Measurements from ENCODE around the gene IFT81. TPM values are rescaled to one million over a fixed set of nuclear protein-coding genes. Genes with fewer than 3 reads are reported as not detected.

The IFT81 gene
- total and polyA plus RNA-seq, 2 of the 13 experiments (the other 11 are each of a cell fraction or from before 2014, with no cell fraction given), result 4.2 to 13.0 TPM

DNA sequence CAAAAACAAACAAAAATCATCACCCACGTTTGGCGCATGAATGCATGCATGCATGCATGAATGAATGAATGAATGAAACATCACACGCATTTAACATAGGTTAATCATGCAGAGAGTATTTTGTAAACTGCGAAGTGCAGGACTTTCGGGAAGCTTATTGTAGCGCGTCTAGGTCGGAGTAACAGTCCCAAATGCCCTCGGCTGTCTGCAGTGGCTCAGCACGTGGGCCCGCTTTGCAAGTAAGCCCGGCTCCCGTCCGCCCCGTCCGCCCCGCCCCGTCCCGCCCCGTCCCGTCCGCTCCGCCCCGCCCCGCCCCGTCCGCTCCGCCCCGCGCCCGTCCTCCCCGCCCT lies 263 bp upstream of the IFT81 start (continued):
- TF ChIP-seq SP4 (CRISPR knock-in tag; IDR thresholded peaks at IDR 0.05) (peak; percentile 86), ZNF616 (CRISPR knock-in tag; IDR thresholded peaks at IDR 0.05; ENCODE audit: low read depth) (0 out of 2 replicates have a peak, but pooled peaks have one; percentile 62), ZNF331 (CRISPR knock-in tag; IDR thresholded peaks at IDR 0.05) (0 out of 2 replicates have a peak, but pooled peaks have one; percentile 26), ZNF260 (CRISPR knock-in tag; IDR thresholded peaks at IDR 0.05; ENCODE audit: borderline replicate concordance, low read depth) (no peak), EEA1 (CRISPR knock-in tag; IDR thresholded peaks at IDR 0.05; ENCODE audit: borderline replicate concordance) (no peak), ZNF703 (CRISPR knock-in tag; IDR thresholded peaks at IDR 0.05; ENCODE audit: borderline replicate concordance) (no peak), ATF7-NPFF (CRISPR knock-in tag; IDR thresholded peaks at IDR 0.05; ENCODE audit: low read depth) (peak; percentile 46; the same call in 1 of the 2 replicates), PHF20 (CRISPR knock-in tag; IDR thresholded peaks at IDR 0.05) (no peak), HOXD1 (CRISPR knock-in tag; IDR thresholded peaks at IDR 0.05) (no peak), RARG (CRISPR knock-in tag; IDR thresholded peaks at IDR 0.05; ENCODE audit: low read depth) (no peak), ZFP37 (CRISPR knock-in tag; IDR thresholded peaks at IDR 0.05; ENCODE audit: borderline replicate concordance) (no peak), ZNF138 (CRISPR knock-in tag; IDR thresholded peaks at IDR 0.05; ENCODE audit: low read depth) (no peak), ZSCAN9 (CRISPR knock-in tag; IDR thresholded peaks at IDR 0.05; ENCODE audit: borderline replicate concordance) (no peak), BRCA1 (CRISPR knock-in tag; IDR thresholded peaks at IDR 0.05) (no peak), SALL1 (CRISPR knock-in tag; IDR thresholded peaks at IDR 0.05) (peak; percentile 19; the same call in 1 of the 2 replicates), MTA1 (CRISPR knock-in tag; IDR thresholded peaks at IDR 0.05; ENCODE audit: borderline replicate concordance) (no peak), TBP (CRISPR knock-in tag; IDR thresholded peaks at IDR 0.05) (no peak)
- TF ChIP-seq, protein P1, sequence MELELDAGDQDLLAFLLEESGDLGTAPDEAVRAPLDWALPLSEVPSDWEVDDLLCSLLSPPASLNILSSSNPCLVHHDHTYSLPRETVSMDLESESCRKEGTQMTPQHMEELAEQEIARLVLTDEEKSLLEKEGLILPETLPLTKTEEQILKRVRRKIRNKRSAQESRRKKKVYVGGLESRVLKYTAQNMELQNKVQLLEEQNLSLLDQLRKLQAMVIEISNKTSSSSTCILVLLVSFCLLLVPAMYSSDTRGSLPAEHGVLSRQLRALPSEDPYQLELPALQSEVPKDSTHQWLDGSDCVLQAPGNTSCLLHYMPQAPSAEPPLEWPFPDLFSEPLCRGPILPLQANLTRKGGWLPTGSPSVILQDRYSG (CRISPR knock-in tag; IDR thresholded peaks at IDR 0.05), result no peak
- TF ChIP-seq, protein P2, sequence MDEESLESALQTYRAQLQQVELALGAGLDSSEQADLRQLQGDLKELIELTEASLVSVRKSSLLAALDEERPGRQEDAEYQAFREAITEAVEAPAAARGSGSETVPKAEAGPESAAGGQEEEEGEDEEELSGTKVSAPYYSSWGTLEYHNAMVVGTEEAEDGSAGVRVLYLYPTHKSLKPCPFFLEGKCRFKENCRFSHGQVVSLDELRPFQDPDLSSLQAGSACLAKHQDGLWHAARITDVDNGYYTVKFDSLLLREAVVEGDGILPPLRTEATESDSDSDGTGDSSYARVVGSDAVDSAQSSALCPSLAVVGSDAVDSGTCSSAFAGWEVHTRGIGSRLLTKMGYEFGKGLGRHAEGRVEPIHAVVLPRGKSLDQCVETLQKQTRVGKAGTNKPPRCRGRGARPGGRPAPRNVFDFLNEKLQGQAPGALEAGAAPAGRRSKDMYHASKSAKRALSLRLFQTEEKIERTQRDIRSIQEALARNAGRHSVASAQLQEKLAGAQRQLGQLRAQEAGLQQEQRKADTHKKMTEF (CRISPR knock-in tag; IDR thresholded peaks at IDR 0.05), result no peak
- TF ChIP-seq, protein P3, sequence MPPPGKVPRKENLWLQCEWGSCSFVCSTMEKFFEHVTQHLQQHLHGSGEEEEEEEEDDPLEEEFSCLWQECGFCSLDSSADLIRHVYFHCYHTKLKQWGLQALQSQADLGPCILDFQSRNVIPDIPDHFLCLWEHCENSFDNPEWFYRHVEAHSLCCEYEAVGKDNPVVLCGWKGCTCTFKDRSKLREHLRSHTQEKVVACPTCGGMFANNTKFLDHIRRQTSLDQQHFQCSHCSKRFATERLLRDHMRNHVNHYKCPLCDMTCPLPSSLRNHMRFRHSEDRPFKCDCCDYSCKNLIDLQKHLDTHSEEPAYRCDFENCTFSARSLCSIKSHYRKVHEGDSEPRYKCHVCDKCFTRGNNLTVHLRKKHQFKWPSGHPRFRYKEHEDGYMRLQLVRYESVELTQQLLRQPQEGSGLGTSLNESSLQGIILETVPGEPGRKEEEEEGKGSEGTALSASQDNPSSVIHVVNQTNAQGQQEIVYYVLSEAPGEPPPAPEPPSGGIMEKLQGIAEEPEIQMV (CRISPR knock-in tag; IDR thresholded peaks at IDR 0.05; ENCODE audit: low read depth), result no peak
- TF ChIP-seq, protein P4, sequence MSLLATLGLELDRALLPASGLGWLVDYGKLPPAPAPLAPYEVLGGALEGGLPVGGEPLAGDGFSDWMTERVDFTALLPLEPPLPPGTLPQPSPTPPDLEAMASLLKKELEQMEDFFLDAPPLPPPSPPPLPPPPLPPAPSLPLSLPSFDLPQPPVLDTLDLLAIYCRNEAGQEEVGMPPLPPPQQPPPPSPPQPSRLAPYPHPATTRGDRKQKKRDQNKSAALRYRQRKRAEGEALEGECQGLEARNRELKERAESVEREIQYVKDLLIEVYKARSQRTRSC (CRISPR knock-in tag; IDR thresholded peaks at IDR 0.05; ENCODE audit: low read depth), result no peak
- TF ChIP-seq, protein P5, sequence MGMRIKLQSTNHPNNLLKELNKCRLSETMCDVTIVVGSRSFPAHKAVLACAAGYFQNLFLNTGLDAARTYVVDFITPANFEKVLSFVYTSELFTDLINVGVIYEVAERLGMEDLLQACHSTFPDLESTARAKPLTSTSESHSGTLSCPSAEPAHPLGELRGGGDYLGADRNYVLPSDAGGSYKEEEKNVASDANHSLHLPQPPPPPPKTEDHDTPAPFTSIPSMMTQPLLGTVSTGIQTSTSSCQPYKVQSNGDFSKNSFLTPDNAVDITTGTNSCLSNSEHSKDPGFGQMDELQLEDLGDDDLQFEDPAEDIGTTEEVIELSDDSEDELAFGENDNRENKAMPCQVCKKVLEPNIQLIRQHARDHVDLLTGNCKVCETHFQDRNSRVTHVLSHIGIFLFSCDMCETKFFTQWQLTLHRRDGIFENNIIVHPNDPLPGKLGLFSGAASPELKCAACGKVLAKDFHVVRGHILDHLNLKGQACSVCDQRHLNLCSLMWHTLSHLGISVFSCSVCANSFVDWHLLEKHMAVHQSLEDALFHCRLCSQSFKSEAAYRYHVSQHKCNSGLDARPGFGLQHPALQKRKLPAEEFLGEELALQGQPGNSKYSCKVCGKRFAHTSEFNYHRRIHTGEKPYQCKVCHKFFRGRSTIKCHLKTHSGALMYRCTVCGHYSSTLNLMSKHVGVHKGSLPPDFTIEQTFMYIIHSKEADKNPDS (CRISPR knock-in tag; IDR thresholded peaks at IDR 0.05), result no peak
- TF ChIP-seq, protein P6, sequence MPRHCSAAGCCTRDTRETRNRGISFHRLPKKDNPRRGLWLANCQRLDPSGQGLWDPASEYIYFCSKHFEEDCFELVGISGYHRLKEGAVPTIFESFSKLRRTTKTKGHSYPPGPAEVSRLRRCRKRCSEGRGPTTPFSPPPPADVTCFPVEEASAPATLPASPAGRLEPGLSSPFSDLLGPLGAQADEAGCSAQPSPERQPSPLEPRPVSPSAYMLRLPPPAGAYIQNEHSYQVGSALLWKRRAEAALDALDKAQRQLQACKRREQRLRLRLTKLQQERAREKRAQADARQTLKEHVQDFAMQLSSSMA (CRISPR knock-in tag; IDR thresholded peaks at IDR 0.05), result no peak

Measured in HepG2 (cell line).